K562 (cell line): Measurements from ENCODE around the gene MPHOSPH9. TPM values are rescaled to one million over a fixed set of nuclear protein-coding genes. Genes with fewer than 3 reads are reported as not detected.

Source experiments
- ATAC-seq: fragments of 200-7000 bp; cut with Tn5 transposase; 3 replicates; pipeline ENCODE4 v1.9.1; 2020; ENCODE audit warnings: moderate library complexity
- BruUV-seq: library from RNA; stranded (reverse); fragments of 400-500 nt; replicated peaks from 2 replicates; lab custom pipeline; 2021; lab: Mats Ljungman, UMichigan
- CTCF ChIA-PET: fragments of 300-600 bp; formaldehyde crosslinking; extraction: SDS; loops from one replicate; lab custom pipeline; 2021; ENCODE audit warnings: low intra/inter-chr PET ratio; lab: Yijun Ruan, JAX
- POLR2A ChIA-PET: fragments of 300-600, 350-650 bp; sonication (Branson Sonifier 250); formaldehyde crosslinking; extraction: SDS; loops from one replicate; lab custom pipeline; 2021; ENCODE audit warnings: antibody characterized with exemption, inconsistent platforms; lab: Yijun Ruan, JAX
- DNase-seq, 4 experiments: peaks; one replicate each; pipeline versions ENCODE4 v3.0.0 to v3.0.0-alpha.2; 2011 to 2018; ENCODE audit warnings: low spot score in 3 of 4, mixed read lengths in 3 of 4; ENCODE audit errors: extremely low read depth in 1 of 4
- FAIRE-seq: peaks from 2 replicates; lab custom pipeline; 2011; peaks lifted over from hg19 to GRCh38; lab: Jason Lieb, UNC
- H2AFZ ChIP-seq: 2 replicates; pipeline ENCODE4 v1.6.0; 2011; ENCODE audit warnings: low read depth, low read length, control low read depth, inconsistent platforms
- H3K27ac ChIP-seq: fragments of 200-600 bp; 3 replicates; pipeline ENCODE4 v1.8.0; 2011; ENCODE audit warnings: low read depth, mild to moderate bottlenecking, control low read depth, inconsistent platforms, low read length, moderate library complexity, mixed read lengths; ENCODE audit errors: extremely low read depth
- H3K27me3 ChIP-seq, 2 experiments: fragments of 300-600 bp in 1 of 2; 2 replicates in 1 of 2; 3 replicates in 1 of 2; pipeline versions ENCODE4 v1.6.0 to v1.8.0; 2011; ENCODE audit warnings: inconsistent platforms in 2 of 2, low read length in 2 of 2, mild to moderate bottlenecking in 1 of 2, mixed read lengths in 1 of 2, moderate library complexity in 1 of 2; ENCODE audit not compliant: control insufficient read depth in 2 of 2, insufficient read depth in 2 of 2
- H3K36me3 ChIP-seq: fragments of 300-600 bp; 3 replicates; pipeline ENCODE4 v1.8.0; 2011; ENCODE audit warnings: mild to moderate bottlenecking, low read length, inconsistent platforms; ENCODE audit not compliant: control insufficient read depth, insufficient read depth
- H3K4me1 ChIP-seq, 2 experiments: fragments of 200-600 bp in 1 of 2; replicated peaks in 1 of 2; 2 replicates in 1 of 2; 3 replicates in 1 of 2; pipeline versions ENCODE4 v1.5.1 to v1.8.0; 2011; ENCODE audit warnings: inconsistent platforms in 2 of 2, low read length in 2 of 2, mild to moderate bottlenecking in 1 of 2, mixed read lengths in 1 of 2, moderate library complexity in 1 of 2; ENCODE audit not compliant: control insufficient read depth in 2 of 2, insufficient read depth in 2 of 2
- H3K4me2 ChIP-seq: 2 replicates; pipeline ENCODE4 v1.6.1; 2011; ENCODE audit warnings: low read length, control low read depth, inconsistent platforms, mixed read lengths; ENCODE audit not compliant: insufficient read depth
- H3K4me3 ChIP-seq: fragments of 200-600 bp; sonication (generic), shearing (Covaris generic); 2 replicates; pipeline ENCODE4 v1.5.1; 2016; ENCODE audit warnings: control low read depth, inconsistent platforms
- H3K79me2 ChIP-seq: fragments of 200-600 bp; 3 replicates; pipeline ENCODE4 v1.8.0; 2011; ENCODE audit warnings: low read length, inconsistent platforms; ENCODE audit not compliant: control insufficient read depth, insufficient read depth
- H3K9ac ChIP-seq, 2 experiments: 2 replicates each; pipeline versions ENCODE4 v1.6.0 to v1.6.1; 2011; ENCODE audit warnings: low read depth in 2 of 2, low read length in 2 of 2, control low read depth in 1 of 2, inconsistent platforms in 1 of 2, mild to moderate bottlenecking in 1 of 2, mixed read lengths in 1 of 2; ENCODE audit not compliant: insufficient read depth in 1 of 2
- H3K9me1 ChIP-seq: one replicate; pipeline ENCODE4 v1.6.0; 2011; ENCODE audit warnings: inconsistent platforms, mild to moderate bottlenecking, low read length, moderate library complexity; ENCODE audit not compliant: control insufficient read depth, insufficient read depth
- H3K9me3 ChIP-seq: replicated peaks from 2 replicates; pipeline ENCODE4 v1.5.1; 2011; ENCODE audit warnings: low read depth, low read length, inconsistent platforms; ENCODE audit not compliant: control insufficient read depth, insufficient read depth
- H4K20me1 ChIP-seq: replicated peaks from 2 replicates; pipeline ENCODE4 v1.6.1; 2011; ENCODE audit warnings: low read length, inconsistent platforms, mixed read lengths; ENCODE audit not compliant: control insufficient read depth, insufficient read depth
- ARID3A ChIP-seq: IDR thresholded peaks from 2 replicates; pipeline ENCODE4 v1.6.1; 2012; ENCODE audit warnings: low read depth, low read length, improper control_type of control experiment, borderline replicate concordance
- MAX ChIP-seq: sonication (generic); formaldehyde crosslinking; IDR thresholded peaks from 2 replicates; pipeline ENCODE4 v1.9.0; 2022; ENCODE audit warnings: mild to moderate bottlenecking, missing genetic modification reagents
- POLR2G ChIP-seq: fragments of 200-400 bp; formaldehyde crosslinking; IDR thresholded peaks from 2 replicates; pipeline ENCODE4 v1.6.1; 2017; ENCODE audit warnings: low read depth, mild to moderate bottlenecking, antibody characterized with exemption, low read length, moderate library complexity
- TFE3 ChIP-seq: fragments of 450-650 bp; formaldehyde crosslinking; IDR thresholded peaks from 2 replicates; pipeline ENCODE4 v1.4.0; 2020; ENCODE audit warnings: mild to moderate bottlenecking, mixed read lengths
- USF1 ChIP-seq: sonication (generic); formaldehyde crosslinking; IDR thresholded peaks from 2 replicates; pipeline ENCODE4 v1.9.0; 2022; ENCODE audit warnings: mild to moderate bottlenecking, missing genetic modification reagents
- ZNF384 ChIP-seq: IDR thresholded peaks from 2 replicates; pipeline ENCODE4 v1.6.1; 2012; ENCODE audit warnings: low read depth, low read length, improper control_type of control experiment
- ZNF655 ChIP-seq: fragments of 250-450 bp; sonication (Bioruptor Pico); IDR thresholded peaks from 2 replicates; pipeline ENCODE4 v1.5.0; 2021
- WGBS: fragments of 100-300 bp; shearing (Covaris generic); methylation state at CpG from one replicate; pipeline ENCODE4 v1.1.6; 2016; ENCODE audit warnings: low coverage, mixed read lengths; ENCODE audit not compliant: insufficient coverage; ENCODE audit errors: missing lambda C conversion rate; 5-methylcytosine and 5-hydroxymethylcytosine counted together
- in situ Hi-C: fragments of 300-500 bp; cut with MboI; formaldehyde crosslinking; loops from 4 replicates; pipeline ENCODE4 v1.15.0; 2018; ENCODE audit warnings: inconsistent platforms, mixed read lengths
- intact Hi-C: fragments of 100-400 bp; cut with micrococcal nuclease; formaldehyde crosslinking; loops from 2 replicates; pipeline ENCODE4 v1.14.2; 2022
- polyA plus RNA-seq, 8 experiments: library from polyadenylated mRNA; depleted of rRNA in 4 of 8; stranded (reverse) in 5 of 8; unstranded in 3 of 8; fragments of >200 nt; fragmentation: Nextera tagmentation in 2 of 8; fragmentation: Illumina TruSeq in 1 of 8; extraction: Ambion mirVana in 2 of 8; extraction: Trizol in 1 of 8; gene quantifications; 2 replicates each; pipeline versions ENCODE4 v1.2.1 to v1.2.3, GENCODE V29; 2011 to 2014; ENCODE audit warnings: inconsistent platforms in 1 of 8, missing spikeins in 1 of 8
- total RNA-seq, 7 experiments: library from RNA; depleted of rRNA in 6 of 7; stranded (reverse); fragments of >200 nt in 6 of 7; fragmentation: Illumina TruSeq in 2 of 7; extraction: Trizol in 2 of 7; gene quantifications; 2 replicates each; pipeline versions ENCODE4 v1.2.1 to v1.2.3, GENCODE V29; 2011 to 2021; ENCODE audit warnings: low replicate concordance in 1 of 7

Gene MPHOSPH9
- total and polyA plus RNA-seq, 9 of the 15 experiments (the other 6 are each of a cell fraction or from before 2014, with no cell fraction given), result 14.2 to 103 (median 54.5) TPM

- no peaks in the 10 kb centered on the region for H3K9me1 ChIP-seq
- H4K20me1 ChIP-seq, result no peaks in the 10 kb centered on the region
- ATAC-seq (peak; percentile 8), FAIRE-seq (peak; percentile 11), DNase-seq (peak in 3 of 4 experiments; percentile 32 to 73 (median 66))
- H2AFZ ChIP-seq, result peak overlapping the region; percentile 82
- H3K36me3 ChIP-seq, result peaks cover 16% of the 10 kb centered on the region; the same call in 1 of the 3 replicates
- peak overlapping the region; percentile 59 to 97 for H3K9ac ChIP-seq
- peaks cover 6 to 44% of the 10 kb centered on the region in 2 experiments; a peak in 2 of 5 replicates for H3K4me1 ChIP-seq
- H3K27me3 ChIP-seq, result no peaks in the 10 kb centered on the region
- H3K79me2 ChIP-seq, result peaks cover 27% of the 10 kb centered on the region
- peak overlapping the region; percentile 45; the same call in 2 of the 3 replicates for H3K27ac ChIP-seq
- BruUV-seq, result TSS peak; percentile 66
- intact Hi-C loops (loop anchor here (2.0 kb wide), 1 partner anchor 332 kb away; the partner anchor contains the start of gene DDX55), in situ Hi-C loops (no loop called here)
- ChIA-PET CTCF (interaction anchor here (0.6 to 1.6 kb wide), 4 partner anchors 114 to 535 kb away, joined by 3 to 7 read pairs (median 4); partner anchors contain the start of genes DDX55 and KMT5A), POLR2A (interaction anchor here (0.6 to 1.2 kb wide), 4 partner anchors 24 to 121 kb away, joined by 3 to 9 read pairs (median 4); partner anchors contain the start of genes MPHOSPH9 and MTRFR)
- H3K4me2 ChIP-seq, result peak overlapping the region; percentile 55
- no peaks in the 10 kb centered on the region for H3K9me3 ChIP-seq
- WGBS, result 6% methylated on average over 45 of the region's 51 CpGs
- peak overlapping the region; percentile 63 for H3K4me3 ChIP-seq
- TF ChIP-seq ZNF384 (0 out of 2 replicates have a peak, but pooled peaks have one; percentile 9), USF1 (CRISPR knock-in tag) (peak; percentile 68), TFE3 (CRISPR knock-in tag) (peak; percentile 31; the same call in 1 of the 2 replicates), ZNF655 (no peak), MAX (CRISPR knock-in tag) (peak; percentile 26; the same call in 1 of the 2 replicates), POLR2G (0 out of 2 replicates have a peak, but pooled peaks have one; percentile 9), ARID3A (no peak)
Observed at GRCh38 chr12:123270214-123271000, 37.5 kb upstream of the MPHOSPH9 start.
